ENCODE data around the gene PJA2. TPM values are rescaled to one million over a fixed set of nuclear protein-coding genes. Genes with fewer than 3 reads are reported as not detected.

PJA2 gene
- total and polyA plus RNA-seq, 2 donors from 2014 or later: 30.3 to 103 TPM

- Histone ChIP-seq H3K27ac (ENCODE audit: low read depth in 2 of 2, low read length in 2 of 2) (no peak overlapping the region), H3K4me1 (ENCODE audit: control insufficient read depth in 2 of 3, insufficient read depth in 2 of 3, low read depth in 1 of 3, low read length in 3 of 3) (peaks cover 0 to 2% (median 0%) of the 10 kb centered on the region in 3 donors)
- FAIRE-seq: no peak
These were observed 10.5 kb downstream of the PJA2 start for GRCh38 chr5:109399092-109399759.

GRCh38 chr5:109396965-109397364, 12.8 kb downstream of the PJA2 start:
- no peak overlapping the region for H3K27ac ChIP-seq (ENCODE audit: low read depth in 2 of 2, low read length in 2 of 2)
- no peaks in the 10 kb centered on the region for H3K9me3 ChIP-seq (ENCODE audit: control insufficient read depth in 2 of 3, insufficient read depth in 1 of 3, low read length in 3 of 3)
- no peak for TF ChIP-seq CTCF (IDR thresholded peaks at IDR 0.05; ENCODE audit: borderline replicate concordance, extremely low read depth, insufficient read depth)
- DNase-seq: no peak
- no peak overlapping the region for H3K9ac ChIP-seq (ENCODE audit: low read length in 3 of 3)
- no peaks in the 10 kb centered on the region for H3K27me3 ChIP-seq (ENCODE audit: control insufficient read depth, insufficient read depth, low read length)
- H3K4me3 ChIP-seq (ENCODE audit: low read length in 3 of 3): no peak overlapping the region
- H3K4me1 ChIP-seq (ENCODE audit: control insufficient read depth in 2 of 3, insufficient read depth in 2 of 3, low read depth in 1 of 3, low read length in 3 of 3): peaks cover 0 to 2% (median 0%) of the 10 kb centered on the region in 3 donors
- H3K36me3 ChIP-seq (ENCODE audit: control insufficient read depth in 2 of 3, insufficient read depth in 3 of 3, low read length in 3 of 3): no peaks in the 10 kb centered on the region
- FAIRE-seq: no peak
- intact Hi-C loops (cut with DNase I): no loop called here

More at GRCh38 chr5:109399092-109399759, 10.5 kb downstream of the PJA2 start:
- Histone ChIP-seq H3K36me3 (ENCODE audit: control insufficient read depth in 2 of 3, insufficient read depth in 3 of 3, low read length in 3 of 3) (no peaks in the 10 kb centered on the region), H3K4me3 (ENCODE audit: low read length in 3 of 3) (no peak overlapping the region), H3K27me3 (ENCODE audit: control insufficient read depth, insufficient read depth, low read length) (no peaks in the 10 kb centered on the region), H3K9me3 (ENCODE audit: control insufficient read depth in 2 of 3, insufficient read depth in 1 of 3, low read length in 3 of 3) (no peaks in the 10 kb centered on the region), H3K9ac (ENCODE audit: low read length in 3 of 3) (no peak overlapping the region)
- DNase-seq: no peak
- TF ChIP-seq CTCF (IDR thresholded peaks at IDR 0.05; ENCODE audit: borderline replicate concordance, extremely low read depth, insufficient read depth): no peak
- intact Hi-C loops (cut with DNase I): no loop called here

GRCh38 chr5:109394806-109395205, 15.0 kb downstream of the PJA2 start:
- intact Hi-C loops (cut with DNase I): no loop called here
- FAIRE-seq (no peak), DNase-seq (no peak)
- Histone ChIP-seq H3K9me3 (ENCODE audit: control insufficient read depth in 2 of 3, insufficient read depth in 1 of 3, low read length in 3 of 3) (no peaks in the 10 kb centered on the region), H3K4me1 (ENCODE audit: control insufficient read depth in 2 of 3, insufficient read depth in 2 of 3, low read depth in 1 of 3, low read length in 3 of 3) (peaks cover 0 to 2% (median 0%) of the 10 kb centered on the region in 3 donors), H3K36me3 (ENCODE audit: control insufficient read depth in 2 of 3, insufficient read depth in 3 of 3, low read length in 3 of 3) (no peaks in the 10 kb centered on the region), H3K27me3 (ENCODE audit: control insufficient read depth, insufficient read depth, low read length) (no peaks in the 10 kb centered on the region), H3K27ac (ENCODE audit: low read depth in 2 of 2, low read length in 2 of 2) (no peak overlapping the region), H3K9ac (ENCODE audit: low read length in 3 of 3) (no peak overlapping the region), H3K4me3 (ENCODE audit: low read length in 3 of 3) (no peak overlapping the region)
- TF ChIP-seq CTCF (IDR thresholded peaks at IDR 0.05; ENCODE audit: borderline replicate concordance, extremely low read depth, insufficient read depth): no peak

All from kidney (tissue), 14 donors.